Retinal pigment epithelial cell (primary cell): Measurements from ENCODE around the gene FBXL5.

Experiments used
- DNase-seq: peaks from one replicate; pipeline ENCODE4 v3.0.0-alpha.2; 2010; ENCODE audit warnings: low read depth
- H3K4me3 ChIP-seq: 2 replicates; pipeline ENCODE4 v1.5.1; 2011; ENCODE audit warnings: mild to moderate bottlenecking, low read length, control low read depth, moderate library complexity
- CTCF ChIP-seq: conservative IDR thresholded peaks from 2 replicates; pipeline ENCODE4 v1.5.1; 2011; ENCODE audit warnings: low read depth, low read length, control low read depth, inconsistent platforms

The FBXL5 gene

GRCh38 chr4:15676039-15676438, 20.9 kb upstream of the FBXL5 start:
- no peak overlapping the region for H3K4me3 ChIP-seq
- no peak for DNase-seq
- TF ChIP-seq CTCF: no peak

- no peak for DNase-seq
- no peak for TF ChIP-seq CTCF
- no peak overlapping the region for H3K4me3 ChIP-seq
Measured at GRCh38 chr4:15675356-15675755, 20.2 kb upstream of the FBXL5 start.

GRCh38 chr4:15674926-15675325, 19.8 kb upstream of the FBXL5 start:
- H3K4me3 ChIP-seq: no peak overlapping the region
- TF ChIP-seq CTCF: no peak
- no peak for DNase-seq

- no peak for DNase-seq
- no peak for TF ChIP-seq CTCF
- H3K4me3 ChIP-seq: no peak overlapping the region
Measured at GRCh38 chr4:15674046-15674445, 18.9 kb upstream of the FBXL5 start.

GRCh38 chr4:15673337-15673736, 18.2 kb upstream of the FBXL5 start:
- no peak overlapping the region for H3K4me3 ChIP-seq
- TF ChIP-seq CTCF: no peak
- DNase-seq: no peak

GRCh38 chr4:15672101-15672500, 16.9 kb upstream of the FBXL5 start:
- no peak for DNase-seq
- no peak overlapping the region for H3K4me3 ChIP-seq
- no peak for TF ChIP-seq CTCF

GRCh38 chr4:15670576-15670975, 15.4 kb upstream of the FBXL5 start:
- no peak overlapping the region for H3K4me3 ChIP-seq
- no peak for TF ChIP-seq CTCF

More at GRCh38 chr4:15670576-15670975, 15.4 kb upstream of the FBXL5 start:
- no peak for DNase-seq
